Mesenchymal stem cell (in vitro differentiated cells and primary cell): Measurements from ENCODE around the gene HTR5A.

Experiments used
- DNase-seq: peaks from one replicate; pipeline ENCODE4 v3.0.0-alpha.2; 2013
- H2AFZ ChIP-seq: one replicate; pipeline ENCODE4 v1.6.1; 2013; ENCODE audit warnings: low read depth, mild to moderate bottlenecking, control low read depth, inconsistent platforms, low read length, moderate library complexity
- H2AK5ac ChIP-seq: 2 replicates; pipeline ENCODE4 v1.6.1; 2013; ENCODE audit warnings: low read length, moderate library complexity, mild to moderate bottlenecking, inconsistent platforms; ENCODE audit not compliant: severe bottlenecking
- H2BK120ac ChIP-seq: one replicate; pipeline ENCODE4 v1.6.1; 2013; ENCODE audit warnings: low read depth, mild to moderate bottlenecking, inconsistent platforms, low read length, moderate library complexity
- H2BK12ac ChIP-seq, 2 experiments: one replicate each; pipeline ENCODE4 v1.6.1; 2013; ENCODE audit warnings: inconsistent platforms in 2 of 2, low read length in 2 of 2, mild to moderate bottlenecking in 2 of 2, moderate library complexity in 2 of 2, control low read depth in 1 of 2
- H2BK15ac ChIP-seq: one replicate; pipeline ENCODE4 v1.6.1; 2013; ENCODE audit warnings: mild to moderate bottlenecking, low read depth, inconsistent platforms; ENCODE audit not compliant: poor library complexity, severe bottlenecking
- H2BK5ac ChIP-seq: 2 replicates; pipeline ENCODE4 v1.6.1; 2013; ENCODE audit warnings: low read depth, mild to moderate bottlenecking, low read length, control low read depth, inconsistent platforms; ENCODE audit not compliant: poor library complexity, severe bottlenecking
- H3K14ac ChIP-seq, 2 experiments: one replicate each; pipeline ENCODE4 v1.6.1; 2013; ENCODE audit warnings: inconsistent platforms in 2 of 2, low read length in 2 of 2, control low read depth in 1 of 2, mild to moderate bottlenecking in 1 of 2, moderate library complexity in 1 of 2
- H3K18ac ChIP-seq, 2 experiments: one replicate each; pipeline ENCODE4 v1.6.1; 2013; ENCODE audit warnings: inconsistent platforms in 2 of 2, low read length in 2 of 2, control low read depth in 1 of 2, low read depth in 1 of 2, mild to moderate bottlenecking in 1 of 2
- H3K23ac ChIP-seq, 2 experiments: one replicate each; pipeline ENCODE4 v1.6.1; 2013; ENCODE audit warnings: inconsistent platforms in 2 of 2, low read length in 2 of 2, mild to moderate bottlenecking in 2 of 2, moderate library complexity in 2 of 2, control low read depth in 1 of 2
- H3K27ac ChIP-seq: 2 replicates; pipeline ENCODE4 v1.5.1; 2013; ENCODE audit warnings: mild to moderate bottlenecking, moderate library complexity, low read length, control low read depth, inconsistent platforms; ENCODE audit not compliant: poor library complexity, severe bottlenecking
- H3K27me3 ChIP-seq, 2 experiments: 2 replicates each; pipeline versions ENCODE4 v1.6.1 to v1.7.0; 2013; ENCODE audit warnings: low read length in 2 of 2, mild to moderate bottlenecking in 2 of 2, moderate library complexity in 2 of 2, control low read depth in 1 of 2, inconsistent platforms in 1 of 2; ENCODE audit not compliant: control insufficient read depth in 1 of 2, insufficient read depth in 1 of 2
- H3K36me3 ChIP-seq, 2 experiments: 2 replicates each; pipeline versions ENCODE4 v1.6.1 to v1.7.0; 2013; ENCODE audit warnings: low read length in 2 of 2, control low read depth in 1 of 2, inconsistent platforms in 1 of 2, low read depth in 1 of 2, mild to moderate bottlenecking in 1 of 2; ENCODE audit not compliant: insufficient read depth in 2 of 2, control insufficient read depth in 1 of 2
- H3K4ac ChIP-seq, 2 experiments: one replicate each; pipeline ENCODE4 v1.6.1; 2013; ENCODE audit warnings: inconsistent platforms in 2 of 2, low read length in 2 of 2, mild to moderate bottlenecking in 2 of 2, moderate library complexity in 2 of 2, control low read depth in 1 of 2, low read depth in 1 of 2
- H3K4me1 ChIP-seq: 2 replicates; pipeline ENCODE4 v1.6.1; 2013; ENCODE audit warnings: low read depth, low read length, control low read depth; ENCODE audit not compliant: control insufficient read depth, insufficient read depth
- H3K4me2 ChIP-seq: 2 replicates; pipeline ENCODE4 v1.6.1; 2013; ENCODE audit warnings: low read length, mild to moderate bottlenecking, inconsistent platforms; ENCODE audit not compliant: poor library complexity, severe bottlenecking
- H3K4me3 ChIP-seq, 2 experiments: 2 replicates each; pipeline versions ENCODE4 v1.5.1 to v1.7.0; 2013; ENCODE audit warnings: low read length in 2 of 2, mild to moderate bottlenecking in 2 of 2, control low read depth in 1 of 2, low read depth in 1 of 2; ENCODE audit not compliant: insufficient read depth in 1 of 2
- H3K79me1 ChIP-seq: replicated peaks from 2 replicates; pipeline ENCODE4 v1.6.1; 2013; ENCODE audit warnings: mild to moderate bottlenecking, control low read depth, low read length, inconsistent platforms; ENCODE audit not compliant: poor library complexity, severe bottlenecking
- H3K9ac ChIP-seq: 2 replicates; pipeline ENCODE4 v1.7.0; 2013; ENCODE audit warnings: mild to moderate bottlenecking, low read length, moderate library complexity
- H3K9me3 ChIP-seq: 2 replicates; pipeline ENCODE4 v1.7.0; 2013; ENCODE audit warnings: mild to moderate bottlenecking, low read length; ENCODE audit not compliant: control insufficient read depth
- H4K8ac ChIP-seq: one replicate; pipeline ENCODE4 v1.6.1; 2013; ENCODE audit warnings: inconsistent platforms, mild to moderate bottlenecking, low read length, moderate library complexity
- H4K91ac ChIP-seq: one replicate; pipeline ENCODE4 v1.6.1; 2013; ENCODE audit warnings: mild to moderate bottlenecking, low read length, inconsistent platforms
- WGBS: methylation state at CpG from one replicate; pipeline ENCODE4 v1.1.7; 2013; ENCODE audit warnings: mixed read lengths; 5-methylcytosine and 5-hydroxymethylcytosine counted together

The HTR5A gene

DNA sequence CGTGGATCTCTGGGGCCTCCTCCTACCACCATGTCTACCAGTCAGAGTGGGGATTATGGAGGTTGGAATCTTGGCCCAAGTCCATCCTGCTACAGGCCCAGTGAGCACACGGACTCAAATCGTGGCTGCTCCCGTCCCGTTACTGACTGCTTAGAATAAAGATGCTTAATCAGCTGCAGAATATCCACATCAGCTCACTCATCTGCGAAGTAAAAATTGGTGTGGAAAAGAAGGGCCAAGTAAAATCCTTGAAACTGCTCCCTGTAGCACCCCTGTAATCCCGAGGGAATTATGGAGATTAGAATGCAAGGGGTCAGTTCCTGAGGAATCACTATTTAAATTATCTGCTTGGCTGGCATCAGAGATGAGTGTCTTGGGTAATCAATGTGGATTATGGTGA is 13.0 kb upstream of the HTR5A start:
- Histone ChIP-seq H3K9ac (no peak overlapping the region), H3K14ac (no peak overlapping the region), H3K23ac (no peak overlapping the region), H3K9me3 (no peaks in the 10 kb centered on the region), H3K4me3 (no peak overlapping the region), H4K8ac (no peak overlapping the region), H2BK120ac (no peak overlapping the region), H2BK12ac (no peak overlapping the region), H2AK5ac (no peak overlapping the region), H3K4ac (no peak overlapping the region), H2BK15ac (no peak overlapping the region), H2AFZ (no peak overlapping the region), H3K36me3 (no peaks in the 10 kb centered on the region), H3K4me2 (no peak overlapping the region), H3K27ac (no peak overlapping the region), H3K27me3 (peaks cover 0 to 5% of the 10 kb centered on the region in 2 experiments), H3K4me1 (no peaks in the 10 kb centered on the region), H3K18ac (no peak overlapping the region), H3K79me1 (no peaks in the 10 kb centered on the region), H2BK5ac (no peak overlapping the region), H4K91ac (no peak overlapping the region)
- DNase-seq: no peak
- 44% methylated on average over 3 of the region's 7 CpGs for WGBS

DNA sequence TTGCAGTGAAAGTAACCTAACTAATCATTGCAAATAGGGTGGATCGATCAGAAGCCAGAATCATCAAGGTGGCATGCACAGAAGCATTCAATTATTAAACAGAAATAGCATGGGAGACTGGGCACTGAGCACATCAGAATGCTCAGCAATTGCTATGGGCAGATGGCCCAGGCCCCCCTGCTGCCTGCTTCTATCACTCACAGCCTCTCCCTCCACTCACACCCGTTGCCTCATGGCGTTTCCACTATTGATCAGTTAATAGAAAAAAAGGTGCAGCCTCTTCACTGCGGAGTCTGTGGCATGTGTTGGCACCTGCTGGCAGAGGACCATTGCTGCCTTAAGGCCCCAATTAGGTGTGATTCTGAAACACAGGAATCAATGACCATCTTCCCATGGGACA is 11.2 kb upstream of the HTR5A start:
- WGBS: 66% methylated on average over 4 of the region's 4 CpGs

DNA sequence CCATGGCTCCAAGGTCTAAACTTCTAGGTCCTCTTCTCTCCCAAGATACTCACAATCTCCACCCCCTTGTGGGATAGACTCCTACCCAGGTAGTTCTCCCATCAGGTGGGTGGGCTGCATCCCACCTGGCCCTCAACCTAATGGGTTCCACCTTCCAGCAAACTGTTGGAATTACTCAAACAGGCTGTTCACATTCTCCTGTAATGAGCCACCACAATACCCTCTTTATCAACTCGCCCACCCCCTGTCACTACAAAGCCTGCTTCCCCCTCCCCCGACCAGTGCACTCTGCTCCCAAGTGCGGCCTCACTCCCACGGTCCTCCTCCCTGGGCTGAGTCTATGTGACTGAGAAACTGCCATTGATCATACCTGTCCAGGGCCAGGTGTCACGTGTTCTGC is 10.4 kb upstream of the HTR5A start:
- Histone ChIP-seq H4K8ac (no peak overlapping the region), H2BK120ac (no peak overlapping the region), H3K79me1 (no peaks in the 10 kb centered on the region), H3K4ac (no peak overlapping the region), H2BK12ac (no peak overlapping the region), H3K4me1 (no peaks in the 10 kb centered on the region), H3K4me3 (no peak overlapping the region), H3K18ac (no peak overlapping the region), H3K4me2 (no peak overlapping the region), H3K36me3 (no peaks in the 10 kb centered on the region), H3K27me3 (peaks cover 0 to 5% of the 10 kb centered on the region in 2 experiments), H2AFZ (no peak overlapping the region), H2BK15ac (no peak overlapping the region), H2AK5ac (no peak overlapping the region), H3K27ac (no peak overlapping the region), H3K14ac (no peak overlapping the region), H2BK5ac (no peak overlapping the region), H3K9ac (no peak overlapping the region), H4K91ac (no peak overlapping the region), H3K9me3 (no peaks in the 10 kb centered on the region), H3K23ac (no peak overlapping the region)
- DNase-seq: no peak
- WGBS: 51% methylated on average over 5 of the region's 5 CpGs

More for the DNA sequence above, 11.2 kb upstream of the HTR5A start:
- no peaks in the 10 kb centered on the region for H3K9me3 ChIP-seq
- no peak overlapping the region for H2AFZ ChIP-seq
- H2BK120ac ChIP-seq: no peak overlapping the region
- no peak overlapping the region for H3K4me3 ChIP-seq
- H4K91ac ChIP-seq: no peak overlapping the region
- DNase-seq: no peak
- H3K9ac ChIP-seq: no peak overlapping the region
- H3K4ac ChIP-seq: no peak overlapping the region
- H3K27me3 ChIP-seq: peaks cover 0 to 5% of the 10 kb centered on the region in 2 experiments
- no peak overlapping the region for H3K18ac ChIP-seq
- H2BK5ac ChIP-seq: no peak overlapping the region
- no peak overlapping the region for H3K27ac ChIP-seq
- no peak overlapping the region for H3K14ac ChIP-seq
- H3K36me3 ChIP-seq: no peaks in the 10 kb centered on the region
- no peak overlapping the region for H2AK5ac ChIP-seq
- no peak overlapping the region for H2BK15ac ChIP-seq
- no peak overlapping the region for H3K4me2 ChIP-seq
- H3K4me1 ChIP-seq: no peaks in the 10 kb centered on the region
- H3K23ac ChIP-seq: no peak overlapping the region
- no peak overlapping the region for H4K8ac ChIP-seq
- H3K79me1 ChIP-seq: no peaks in the 10 kb centered on the region
- no peak overlapping the region for H2BK12ac ChIP-seq

DNA sequence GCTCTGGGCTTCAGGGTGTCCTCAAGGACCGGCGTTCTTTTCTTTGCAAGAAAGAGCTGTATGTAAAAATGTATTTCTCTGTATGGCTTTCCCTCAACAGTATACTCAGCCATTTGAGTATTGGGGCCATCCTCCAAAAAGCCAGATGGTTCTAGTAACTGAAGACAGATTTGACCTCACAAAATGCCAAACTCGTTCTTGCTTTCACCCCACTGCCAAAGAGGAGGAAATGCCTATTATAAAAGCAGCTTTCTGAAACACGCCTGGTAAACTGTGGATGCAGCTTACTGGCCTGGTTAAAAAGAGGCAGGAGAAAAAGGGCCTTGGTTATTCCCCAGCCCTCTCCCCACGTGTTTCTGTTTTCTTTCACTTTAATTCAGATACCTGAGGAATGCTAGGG is 7.7 kb upstream of the HTR5A start:
- WGBS: 61% methylated on average over 2 of the region's 5 CpGs
- Histone ChIP-seq H3K14ac (no peak overlapping the region), H4K8ac (no peak overlapping the region), H2BK15ac (no peak overlapping the region), H2AFZ (no peak overlapping the region), H2AK5ac (no peak overlapping the region), H3K23ac (no peak overlapping the region), H3K27me3 (peaks cover 0 to 5% of the 10 kb centered on the region in 2 experiments), H2BK5ac (no peak overlapping the region), H3K4me1 (no peaks in the 10 kb centered on the region), H4K91ac (no peak overlapping the region), H3K36me3 (no peaks in the 10 kb centered on the region), H3K9me3 (no peaks in the 10 kb centered on the region), H2BK120ac (no peak overlapping the region), H3K4me2 (no peak overlapping the region), H3K4me3 (no peak overlapping the region), H3K4ac (no peak overlapping the region), H3K79me1 (no peaks in the 10 kb centered on the region), H3K27ac (no peak overlapping the region), H3K18ac (no peak overlapping the region), H2BK12ac (no peak overlapping the region), H3K9ac (no peak overlapping the region)
- DNase-seq: no peak
